ENCODE results near the gene MLIP.

Gene MLIP

DNA sequence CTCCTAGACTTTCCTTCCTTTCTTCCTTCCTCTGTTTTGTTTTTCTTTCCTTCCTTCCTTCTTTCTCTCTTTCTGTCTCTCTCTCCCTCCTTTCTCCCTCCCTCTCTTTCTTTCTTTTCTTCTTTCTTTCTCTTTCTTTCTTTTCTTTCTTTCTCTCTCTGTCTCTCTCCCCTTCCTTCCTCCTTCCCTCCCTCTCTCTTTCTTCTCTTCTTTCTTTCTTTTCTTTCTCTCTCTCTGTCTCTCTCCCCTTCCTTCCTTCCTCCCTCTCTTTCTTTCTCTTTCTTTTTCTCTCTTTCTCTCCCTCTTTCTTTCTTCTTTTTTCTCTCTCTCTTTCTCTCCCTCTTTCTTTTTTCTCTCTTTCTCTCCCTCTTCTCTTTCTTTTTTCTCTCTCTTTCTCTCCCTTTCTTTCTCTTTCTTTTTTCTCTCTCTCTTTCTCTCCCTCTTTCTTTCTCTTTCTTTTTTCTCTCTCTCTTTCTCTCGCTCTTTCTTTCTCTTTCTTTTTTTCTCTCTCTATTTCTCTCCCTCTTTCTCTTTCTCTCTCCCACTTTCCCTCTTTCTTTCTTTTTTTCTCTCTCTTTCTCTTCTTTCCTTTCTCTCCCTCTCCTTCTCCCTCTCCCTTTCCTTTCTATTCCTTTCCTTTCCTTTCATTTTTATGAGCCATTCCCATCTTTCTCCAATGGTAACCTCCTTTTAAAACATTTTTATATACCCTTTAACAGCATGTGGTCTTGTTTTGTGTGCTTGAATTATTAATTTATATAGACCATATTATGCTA lies 199.3 kb downstream of the MLIP start:
- no peak for DNase-seq (ENCODE audit: insufficient read length, low spot score)
- FAIRE-seq: no peak

DNA sequence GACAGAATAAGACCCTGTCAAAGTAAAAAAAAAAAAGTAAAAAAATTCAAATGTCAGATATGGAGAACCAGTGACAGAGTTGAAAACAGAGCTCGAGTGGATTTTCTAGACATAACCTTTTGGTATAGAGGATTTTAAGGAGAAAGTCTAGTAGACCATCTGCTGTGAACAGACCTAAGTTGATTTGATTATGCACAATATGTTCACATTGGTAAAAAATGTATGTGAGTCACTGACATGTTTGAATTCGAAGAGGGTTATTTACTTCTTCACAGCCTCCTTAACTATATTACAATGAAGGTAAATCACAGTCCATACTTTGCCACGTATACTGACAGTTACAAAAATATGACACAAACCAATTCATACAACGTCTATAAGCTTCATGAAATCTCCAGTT lies 204.4 kb downstream of the MLIP start:
- FAIRE-seq (no peak), DNase-seq (ENCODE audit: insufficient read length, low spot score) (no peak)
